IMR-90 (cell line): ENCODE data around the gene ADAMTS12. TPM values are rescaled to one million over a fixed set of nuclear protein-coding genes. Genes with fewer than 3 reads are reported as not detected.

Source experiments
- ATAC-seq: fragments of 200-7000 bp; cut with Tn5 transposase; 2 replicates; pipeline ENCODE4 v1.9.1; 2020; ENCODE audit warnings: low read depth, mild to moderate bottlenecking, moderate library complexity
- BruUV-seq: library from RNA; stranded (reverse); fragments of 400-500 nt; replicated peaks from 2 replicates; lab custom pipeline; 2021; lab: Mats Ljungman, UMichigan
- CTCF ChIA-PET: fragments of 300-600 bp; formaldehyde crosslinking; extraction: SDS; loops from one replicate; lab custom pipeline; 2021; ENCODE audit warnings: antibody characterized with exemption; lab: Yijun Ruan, JAX
- POLR2A ChIA-PET: fragments of 300-600 bp; sonication (Branson Sonifier 250); formaldehyde crosslinking; loops from one replicate; lab custom pipeline; 2022; ENCODE audit warnings: antibody characterized with exemption; ENCODE audit not compliant: unreplicated experiment; lab: Charles Lee
- DNase-seq: peaks from one replicate; pipeline ENCODE4 v3.0.0; 2013
- H2AFZ ChIP-seq: replicated peaks from 2 replicates; pipeline ENCODE3; 2013; ENCODE audit warnings: low read length, mild to moderate bottlenecking; ENCODE audit not compliant: poor library complexity
- H2AK5ac ChIP-seq: 2 replicates; pipeline ENCODE4 v1.6.1; 2013; ENCODE audit warnings: low read depth, low read length, inconsistent platforms
- H2AK9ac ChIP-seq: replicated peaks from 2 replicates; pipeline ENCODE3; 2013; ENCODE audit warnings: mild to moderate bottlenecking, low read depth, low read length, moderate library complexity; ENCODE audit not compliant: poor library complexity
- H2BK120ac ChIP-seq: 2 replicates; pipeline ENCODE4 v1.6.1; 2013; ENCODE audit warnings: low read depth, low read length, inconsistent platforms
- H2BK15ac ChIP-seq: 3 replicates; pipeline ENCODE4 v1.6.1; 2013; ENCODE audit warnings: low read depth, low read length, inconsistent platforms
- H2BK20ac ChIP-seq: 2 replicates; pipeline ENCODE4 v1.6.1; 2013; ENCODE audit warnings: low read depth, mild to moderate bottlenecking, inconsistent platforms, low read length, moderate library complexity
- H2BK5ac ChIP-seq: 2 replicates; pipeline ENCODE4 v1.6.1; 2013; ENCODE audit warnings: mild to moderate bottlenecking, low read depth, low read length, inconsistent platforms; ENCODE audit not compliant: poor library complexity, severe bottlenecking
- H3K14ac ChIP-seq: replicated peaks from 2 replicates; pipeline ENCODE4 v1.6.1; 2013; ENCODE audit warnings: low read depth, low read length, inconsistent platforms
- H3K18ac ChIP-seq: 2 replicates; pipeline ENCODE4 v1.6.1; 2013; ENCODE audit warnings: low read depth, low read length, control low read depth
- H3K23ac ChIP-seq: 2 replicates; pipeline ENCODE4 v1.6.1; 2013; ENCODE audit warnings: low read depth, low read length, inconsistent platforms
- H3K27ac ChIP-seq: 2 replicates; pipeline ENCODE4 v1.5.1; 2013; ENCODE audit warnings: mild to moderate bottlenecking, control low read depth, low read length; ENCODE audit not compliant: insufficient read depth
- H3K27me3 ChIP-seq: 2 replicates; pipeline ENCODE4 v1.6.1; 2013; ENCODE audit warnings: low read length; ENCODE audit not compliant: control insufficient read depth, insufficient read depth
- H3K36me3 ChIP-seq: 2 replicates; pipeline ENCODE4 v1.6.1; 2013; ENCODE audit warnings: low read length, mixed read lengths; ENCODE audit not compliant: control insufficient read depth, insufficient read depth
- H3K4ac ChIP-seq: 2 replicates; pipeline ENCODE4 v1.6.1; 2013; ENCODE audit warnings: low read depth, low read length, inconsistent platforms
- H3K4me1 ChIP-seq: 2 replicates; pipeline ENCODE4 v1.6.1; 2013; ENCODE audit warnings: low read length, mixed read lengths; ENCODE audit not compliant: control insufficient read depth, insufficient read depth
- H3K4me2 ChIP-seq: 2 replicates; pipeline ENCODE4 v1.6.1; 2013; ENCODE audit warnings: low read depth, mild to moderate bottlenecking, control low read depth, low read length, moderate library complexity
- H3K4me3 ChIP-seq: 2 replicates; pipeline ENCODE4 v1.5.1; 2013; ENCODE audit warnings: low read depth, mild to moderate bottlenecking, control low read depth, low read length, moderate library complexity; ENCODE audit not compliant: insufficient read depth
- H3K56ac ChIP-seq: 2 replicates; pipeline ENCODE4 v1.6.1; 2013; ENCODE audit warnings: low read length, inconsistent platforms; ENCODE audit not compliant: insufficient read depth; ENCODE audit errors: extremely low read depth
- H3K79me1 ChIP-seq, 2 experiments: 2 replicates each; pipeline ENCODE4 v1.6.1; 2013; ENCODE audit warnings: low read length in 2 of 2, inconsistent platforms in 1 of 2, low read depth in 1 of 2
- H3K9ac ChIP-seq: 2 replicates; pipeline ENCODE4 v1.6.1; 2013; ENCODE audit warnings: low read depth, low read length, control low read depth
- H3K9me1 ChIP-seq: 2 replicates; pipeline ENCODE4 v1.6.1; 2013; ENCODE audit warnings: low read length, inconsistent platforms; ENCODE audit not compliant: insufficient read depth
- H3K9me3 ChIP-seq: 2 replicates; pipeline ENCODE4 v1.6.1; 2013; ENCODE audit warnings: low read length; ENCODE audit not compliant: control insufficient read depth, insufficient read depth
- H4K20me1 ChIP-seq: 2 replicates; pipeline ENCODE4 v1.6.1; 2013; ENCODE audit warnings: low read length, inconsistent platforms; ENCODE audit not compliant: insufficient read depth
- H4K5ac ChIP-seq: 2 replicates; pipeline ENCODE4 v1.6.1; 2013; ENCODE audit warnings: mild to moderate bottlenecking, low read depth, low read length, control low read depth
- H4K8ac ChIP-seq, 2 experiments: 2 replicates each; pipeline ENCODE4 v1.6.1; 2013; ENCODE audit warnings: low read depth in 2 of 2, low read length in 2 of 2, control low read depth in 1 of 2, inconsistent platforms in 1 of 2
- H4K91ac ChIP-seq: 2 replicates; pipeline ENCODE4 v1.6.1; 2013; ENCODE audit warnings: low read depth, low read length, inconsistent platforms; ENCODE audit not compliant: insufficient read depth
- CHD1 ChIP-seq: IDR thresholded peaks from 2 replicates; pipeline ENCODE4 v1.6.1; 2012; ENCODE audit warnings: low read depth, low read length, improper control_type of control experiment
- FOS ChIP-seq: fragments of 150-350 bp; IDR thresholded peaks from 2 replicates; pipeline ENCODE4 v1.6.1; 2016; ENCODE audit warnings: low read depth, low read length
- MXI1 ChIP-seq: IDR thresholded peaks from 2 replicates; pipeline ENCODE4 v1.6.1; 2012; ENCODE audit warnings: low read depth, mild to moderate bottlenecking, low read length, moderate library complexity, borderline replicate concordance
- WGBS, 2 experiments: methylation state at CpG; one replicate each; pipeline versions ENCODE4 v1.1.5 to v1.1.7; 2013; ENCODE audit warnings: missing lambda C conversion rate in 2 of 2; ENCODE audit not compliant: insufficient read length in 1 of 2; ENCODE audit errors: extremely low coverage in 2 of 2; 5-methylcytosine and 5-hydroxymethylcytosine counted together
- dilution Hi-C: fragments of 300-500 bp; cut with HindIII; formaldehyde crosslinking; loops from one replicate; pipeline ENCODE4 v1.14.3; 2018; ENCODE audit warnings: low sequenced_read_pairs; ENCODE audit not compliant: unreplicated experiment
- in situ Hi-C: fragments of 300-500 bp; cut with MboI; formaldehyde crosslinking; loops from 3 replicates; pipeline ENCODE4 v1.14.3; 2019; ENCODE audit warnings: low sequenced_read_pairs, inconsistent platforms, mixed read lengths
- intact Hi-C: fragments of 100-400 bp; cut with micrococcal nuclease; formaldehyde crosslinking; loops from 2 replicates; pipeline ENCODE4 v1.10.0; 2022
- polyA plus RNA-seq, 3 experiments: library from polyadenylated mRNA; depleted of rRNA; stranded (reverse); fragments of >200 nt; gene quantifications; 2 replicates each; pipeline ENCODE4 v1.2.3, GENCODE V29; 2012; ENCODE audit warnings: low replicate concordance in 1 of 3
- total RNA-seq: library from RNA; depleted of rRNA; stranded (reverse); fragments of >200 nt; gene quantifications from 2 replicates; pipeline ENCODE4 v1.2.3, GENCODE V29; 2012

Gene ADAMTS12
- total and polyA plus RNA-seq, 2 of the 4 experiments (the other 2 are of a cell fraction) = 27.3 to 51.3 TPM

DNA sequence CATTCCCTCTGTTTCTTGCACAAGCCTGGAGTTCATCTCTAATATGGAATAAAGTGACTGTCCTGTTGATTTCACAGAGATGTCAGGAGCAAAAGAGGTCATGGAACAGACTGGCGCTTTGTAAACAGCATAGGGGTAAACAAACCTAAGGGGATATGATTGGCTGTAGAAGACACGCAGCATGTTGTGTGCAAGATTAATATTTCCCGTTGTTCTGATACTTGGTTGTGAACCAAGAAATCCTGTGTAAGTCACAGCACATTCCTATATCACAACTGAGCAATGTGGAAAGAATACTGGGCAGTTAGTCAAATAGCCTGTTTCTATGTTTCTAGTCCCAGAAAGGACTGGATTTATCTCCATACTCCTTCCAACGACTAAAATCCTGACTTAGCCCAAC is 3.2 kb downstream of the ADAMTS12 start:
- intact Hi-C loops (loop anchor here (5.0 kb wide), 1 partner anchor 36 kb away; no protein-coding TSS in a partner anchor), in situ Hi-C loops (no loop called here), dilution Hi-C loops (no loop called here)
- whole genome bisulfite sequencing, 2 experiments = no CpG with 5 or more reads among the region's 4 CpGs
- no peak for TF ChIP-seq FOS
- TF ChIP-seq MXI1 = no peak
- TF ChIP-seq CHD1 = no peak
- Histone ChIP-seq H3K27me3 (no peaks in the 10 kb centered on the region), H3K36me3 (no peaks in the 10 kb centered on the region; the same call in 1 of the 2 replicates), H3K4me2 (peak overlapping the region; percentile 89), H3K9me1 (peaks cover 10% of the 10 kb centered on the region), H2BK120ac (peak overlapping the region; percentile 53; the same call in 1 of the 2 replicates), H2BK5ac (peak overlapping the region; percentile 73), H3K4ac (peak overlapping the region; percentile 34; the same call in 1 of the 2 replicates), H4K5ac (peak overlapping the region; percentile 59; the same call in 1 of the 2 replicates), H3K14ac (peak overlapping the region; percentile 60), H3K9ac (peak overlapping the region; percentile 17; the same call in 1 of the 2 replicates), H3K79me1 (peaks cover 10 to 60% of the 10 kb centered on the region in 2 experiments; a peak in 3 of 4 replicates), H2AK9ac (no peak overlapping the region), H2BK15ac (0 out of 3 replicates have a peak overlapping the region, but pooled peaks have one; percentile 25), H4K20me1 (peaks cover 17% of the 10 kb centered on the region; the same call in 1 of the 2 replicates), H2AFZ (no peak overlapping the region), H3K56ac (no peak overlapping the region), H3K18ac (peak overlapping the region; percentile 88; the same call in 1 of the 2 replicates), H2BK20ac (no peak overlapping the region), H4K8ac (peak overlapping the region in 1 of 2 experiments; percentile 36; a peak in 2 of 4 replicates), H3K23ac (peak overlapping the region; percentile 59; the same call in 1 of the 2 replicates), H2AK5ac (no peak overlapping the region), H3K4me3 (no peak overlapping the region), H3K27ac (peak overlapping the region; percentile 17; the same call in 1 of the 2 replicates), H4K91ac (no peak overlapping the region), H3K4me1 (peaks cover 19% of the 10 kb centered on the region), H3K9me3 (no peaks in the 10 kb centered on the region)
- POLR2A ChIA-PET = interaction anchor here (0.6 kb wide), 1 partner anchor 46 kb away, joined by 4 read pairs; no protein-coding TSS in a partner anchor
- DNase-seq (peak; percentile 72), ATAC-seq (peak; percentile 4)
- CTCF ChIA-PET = no interaction called here
- BruUV-seq = no TSS peak
